DMS79 (cell line): ENCODE measurements around the gene CSF1R.

Experiments
- DNase-seq: peaks from one replicate; lab custom pipeline; 2025; lab: John Stamatoyannopoulos, UW

The CSF1R gene

GRCh38 chr5:150069672-150070627, 16.4 kb downstream of the CSF1R start:
- DNase-seq: no peak

GRCh38 chr5:150068961-150069645, 17.3 kb downstream of the CSF1R start:
- no peak for DNase-seq

- no peak for DNase-seq
These were observed 17.9 kb downstream of the CSF1R start for GRCh38 chr5:150068472-150068871.

GRCh38 chr5:150068071-150068470, 18.3 kb downstream of the CSF1R start:
- no peak for DNase-seq

GRCh38 chr5:150067405-150067960, 18.9 kb downstream of the CSF1R start:
- no peak for DNase-seq

- no peak for DNase-seq
These were observed 19.4 kb downstream of the CSF1R start for GRCh38 chr5:150066901-150067396.

GRCh38 chr5:150066436-150066835, 19.9 kb downstream of the CSF1R start:
- DNase-seq: no peak

- no peak for DNase-seq
These were observed 20.5 kb downstream of the CSF1R start for GRCh38 chr5:150065886-150066285.

GRCh38 chr5:150065346-150065745, 21.0 kb downstream of the CSF1R start:
- no peak for DNase-seq

GRCh38 chr5:150064681-150065220, 21.6 kb downstream of the CSF1R start:
- no peak for DNase-seq

GRCh38 chr5:150063638-150064037, 22.7 kb downstream of the CSF1R start:
- no peak for DNase-seq

- DNase-seq: no peak
These were observed 24.0 kb downstream of the CSF1R start for GRCh38 chr5:150062216-150062922.

- no peak for DNase-seq
These were observed 24.8 kb downstream of the CSF1R start for GRCh38 chr5:150061538-150061995.

GRCh38 chr5:150060471-150060870, 25.9 kb downstream of the CSF1R start:
- no peak for DNase-seq

GRCh38 chr5:150059623-150060022, 26.7 kb downstream of the CSF1R start:
- no peak for DNase-seq

- no peak for DNase-seq
These were observed 27.8 kb downstream of the CSF1R start for GRCh38 chr5:150058480-150059126.

- no peak for DNase-seq
These were observed 28.4 kb downstream of the CSF1R start for GRCh38 chr5:150057996-150058395.

- DNase-seq: no peak
These were observed 28.8 kb downstream of the CSF1R start for GRCh38 chr5:150057511-150057910.

GRCh38 chr5:150057052-150057451, 29.3 kb downstream of the CSF1R start:
- no peak for DNase-seq

- DNase-seq: no peak
These were observed 30.3 kb downstream of the CSF1R start for GRCh38 chr5:150056075-150056443.
